ENCODE data around the gene ADGRF3.

The ADGRF3 gene

GRCh38 chr2:26292646-26293045 is 53.9 kb downstream of the ADGRF3 start:
- ChIA-PET CTCF (interaction anchor here (0.5 kb wide), 1 partner anchor 37 kb away, joined by 3 read pairs; no protein-coding TSS in a partner anchor), POLR2A (ENCODE audit: low non-redundant PET) (no interaction called here)
- TF ChIP-seq, protein P1, sequence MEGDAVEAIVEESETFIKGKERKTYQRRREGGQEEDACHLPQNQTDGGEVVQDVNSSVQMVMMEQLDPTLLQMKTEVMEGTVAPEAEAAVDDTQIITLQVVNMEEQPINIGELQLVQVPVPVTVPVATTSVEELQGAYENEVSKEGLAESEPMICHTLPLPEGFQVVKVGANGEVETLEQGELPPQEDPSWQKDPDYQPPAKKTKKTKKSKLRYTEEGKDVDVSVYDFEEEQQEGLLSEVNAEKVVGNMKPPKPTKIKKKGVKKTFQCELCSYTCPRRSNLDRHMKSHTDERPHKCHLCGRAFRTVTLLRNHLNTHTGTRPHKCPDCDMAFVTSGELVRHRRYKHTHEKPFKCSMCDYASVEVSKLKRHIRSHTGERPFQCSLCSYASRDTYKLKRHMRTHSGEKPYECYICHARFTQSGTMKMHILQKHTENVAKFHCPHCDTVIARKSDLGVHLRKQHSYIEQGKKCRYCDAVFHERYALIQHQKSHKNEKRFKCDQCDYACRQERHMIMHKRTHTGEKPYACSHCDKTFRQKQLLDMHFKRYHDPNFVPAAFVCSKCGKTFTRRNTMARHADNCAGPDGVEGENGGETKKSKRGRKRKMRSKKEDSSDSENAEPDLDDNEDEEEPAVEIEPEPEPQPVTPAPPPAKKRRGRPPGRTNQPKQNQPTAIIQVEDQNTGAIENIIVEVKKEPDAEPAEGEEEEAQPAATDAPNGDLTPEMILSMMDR (conservative IDR thresholded peaks at IDR 0.05; ENCODE audit: low read depth) = no peak
- no peak overlapping the region; the same call in 1 of the 2 replicates for H3K27ac ChIP-seq
- peak; percentile 78 for DNase-seq (ENCODE audit: low spot score)

GRCh38 chr2:26290001-26290400 is 56.6 kb downstream of the ADGRF3 start:
- ChIA-PET CTCF (no interaction called here), POLR2A (ENCODE audit: low non-redundant PET) (no interaction called here)
- no peak for DNase-seq (ENCODE audit: low spot score)
- H3K27ac ChIP-seq = no peak overlapping the region
- TF ChIP-seq, protein P1 (conservative IDR thresholded peaks at IDR 0.05; ENCODE audit: low read depth) = no peak

- TF ChIP-seq, protein P1 (conservative IDR thresholded peaks at IDR 0.05; ENCODE audit: low read depth) = no peak
These were observed 60.7 kb downstream of the ADGRF3 start for GRCh38 chr2:26285931-26286330.

DNA sequence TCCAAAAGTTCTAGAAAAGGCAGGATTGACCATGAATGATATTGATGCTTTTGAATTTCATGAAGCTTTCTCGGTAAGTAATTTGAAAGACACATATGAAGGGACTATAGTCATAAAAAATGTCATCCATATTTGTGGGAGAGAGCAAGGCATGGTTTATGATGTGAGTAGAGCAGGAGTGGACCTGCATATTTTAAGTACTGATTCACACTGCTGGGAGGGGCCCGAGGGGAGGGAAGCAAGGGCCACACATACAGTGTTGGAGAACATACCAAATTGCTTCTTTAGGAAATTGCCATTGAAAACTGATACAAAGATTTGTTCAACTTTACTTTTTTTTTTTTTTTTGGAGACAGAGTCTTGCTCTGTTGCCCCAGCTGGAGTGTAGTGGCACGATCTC is 62.5 kb downstream of the ADGRF3 start:
- ChIA-PET CTCF (interaction anchor here (0.8 kb wide), 1 partner anchor 46 kb away, joined by 3 read pairs; no protein-coding TSS in a partner anchor), POLR2A (ENCODE audit: low non-redundant PET) (no interaction called here)
- DNase-seq (ENCODE audit: low spot score) = peak; percentile 86
- H3K27ac ChIP-seq = peak overlapping the region; percentile 71
- TF ChIP-seq, protein P1 (conservative IDR thresholded peaks at IDR 0.05; ENCODE audit: low read depth) = no peak

More at GRCh38 chr2:26285931-26286330, 60.7 kb downstream of the ADGRF3 start:
- POLR2A ChIA-PET (ENCODE audit: low non-redundant PET) = no interaction called here
- DNase-seq (ENCODE audit: low spot score) = no peak
- no peak overlapping the region for H3K27ac ChIP-seq
- CTCF ChIA-PET = no interaction called here

DNA sequence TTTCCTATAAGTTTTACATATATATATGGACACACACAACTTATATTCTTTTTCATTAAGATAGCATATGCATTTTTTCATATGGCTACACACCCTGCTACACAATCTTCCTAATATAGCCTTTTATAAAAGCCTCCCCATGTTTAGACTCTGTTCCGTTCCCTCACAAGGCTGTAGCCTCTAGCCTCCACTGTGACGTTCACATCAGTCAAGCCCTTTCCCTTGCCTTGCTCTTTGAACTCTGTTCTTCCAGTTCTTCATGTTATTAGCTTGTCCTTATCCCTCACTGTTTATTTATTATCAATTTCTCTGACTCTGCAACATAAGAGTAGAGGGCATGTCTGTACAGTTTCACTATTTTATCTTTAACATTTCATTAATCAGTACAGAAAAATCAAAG is 63.0 kb downstream of the ADGRF3 start:
- CTCF ChIA-PET = interaction anchor here (0.8 kb wide), 1 partner anchor 47 kb away, joined by 3 read pairs; no protein-coding TSS in a partner anchor
- peak overlapping the region; percentile 46 for H3K27ac ChIP-seq
- POLR2A ChIA-PET (ENCODE audit: low non-redundant PET) = no interaction called here

DNA sequence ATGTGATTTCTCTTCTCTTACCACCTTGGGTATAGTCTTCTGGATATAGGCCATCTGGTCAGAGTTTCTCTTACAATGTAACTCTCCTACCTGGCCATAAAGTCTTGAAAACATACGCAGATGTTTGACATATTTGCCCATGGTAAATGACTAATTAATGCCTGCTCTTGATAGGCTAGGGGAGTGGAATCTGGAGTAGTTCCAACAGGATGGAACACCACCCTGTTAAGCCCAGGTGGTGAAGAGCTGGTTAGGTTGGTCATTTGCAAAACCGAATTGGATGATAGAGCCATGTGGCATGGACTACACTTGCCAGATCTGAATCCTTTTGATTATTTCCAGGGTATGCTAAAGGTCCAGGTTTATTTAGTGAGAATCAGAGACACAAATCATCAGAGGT is 65.4 kb downstream of the ADGRF3 start:
- POLR2A ChIA-PET (ENCODE audit: low non-redundant PET) = no interaction called here
- TF ChIP-seq, protein P1 (conservative IDR thresholded peaks at IDR 0.05; ENCODE audit: low read depth) = no peak
- peak; percentile 48 for DNase-seq (ENCODE audit: low spot score)
- CTCF ChIA-PET = no interaction called here
- no peak overlapping the region for H3K27ac ChIP-seq

More for the DNA sequence above, 63.0 kb downstream of the ADGRF3 start:
- TF ChIP-seq, protein P1 (conservative IDR thresholded peaks at IDR 0.05; ENCODE audit: low read depth) = no peak
- DNase-seq (ENCODE audit: low spot score) = no peak

Measured in RWPE1 (cell line).